SIG-M5 (cell line): ENCODE results near the gene ATP11C.
"Not testable (repeated sequence)": the region's sequence is repeated elsewhere in the genome, so short reads cannot be mapped to it uniquely, and the experiment has no call there.

ENCODE experiments used
- DNase-seq: peaks from one replicate; lab custom pipeline; 2025; lab: John Stamatoyannopoulos, UW

Gene ATP11C

DNA sequence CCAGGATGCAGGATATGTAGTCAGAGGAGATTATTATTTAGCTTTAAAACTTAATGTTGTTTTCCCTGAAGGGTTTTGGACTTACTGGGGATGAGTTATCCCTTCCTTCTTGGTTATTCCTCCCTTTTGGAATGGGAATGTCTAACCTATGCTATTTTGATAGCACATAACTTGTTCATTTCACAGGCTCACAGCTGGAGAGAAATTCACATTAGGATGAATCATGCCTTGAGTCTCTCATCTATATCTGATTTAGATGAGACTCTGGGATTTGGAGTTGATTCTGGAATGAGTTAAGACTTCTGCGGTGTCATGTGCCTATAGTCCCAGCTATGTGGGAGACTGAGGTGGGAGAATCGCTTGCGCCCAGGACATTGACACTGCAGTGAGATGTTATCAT, 81.1 kb downstream of the ATP11C start:
- DNase-seq, result no peak

DNA sequence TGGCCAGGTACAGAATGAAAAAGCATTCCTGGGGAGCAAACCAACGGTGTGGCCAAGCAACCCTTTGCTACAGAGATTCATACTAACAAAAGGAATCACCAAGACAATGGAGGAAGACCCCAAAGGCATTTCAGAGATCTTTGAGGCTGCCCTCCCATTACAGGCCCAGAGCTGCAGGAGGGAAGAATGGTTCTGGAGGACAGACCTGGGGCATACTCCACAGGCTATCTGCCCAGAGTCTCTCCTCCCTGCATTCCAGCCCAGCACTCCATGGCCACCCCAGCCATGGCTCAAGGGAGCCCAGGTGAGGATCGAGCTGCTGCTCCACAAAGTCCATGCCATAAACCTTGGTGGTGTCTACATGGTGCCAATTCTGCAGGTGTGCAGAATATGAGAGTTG, 81.9 kb downstream of the ATP11C start:
- no peak for DNase-seq

DNA sequence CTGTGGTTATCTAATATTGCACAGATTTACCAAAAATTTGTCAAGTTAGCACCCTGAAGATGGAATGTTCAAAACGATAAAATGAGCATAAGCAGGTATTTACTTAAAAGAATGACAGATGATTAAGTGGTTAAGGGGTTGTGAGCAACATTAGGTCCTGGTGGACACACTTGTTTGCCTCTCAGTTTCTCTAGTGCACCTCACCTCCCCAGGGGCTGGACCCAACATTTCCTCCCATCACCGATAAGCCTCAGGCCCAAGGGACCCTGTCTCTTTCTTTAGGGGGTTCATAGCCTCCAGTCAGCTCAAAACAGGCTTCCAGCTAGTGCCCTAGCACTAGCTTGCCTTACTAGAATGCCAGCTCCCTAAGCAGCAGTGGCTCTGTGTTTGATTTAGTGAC, 88.0 kb downstream of the ATP11C start:
- no peak for DNase-seq

DNA sequence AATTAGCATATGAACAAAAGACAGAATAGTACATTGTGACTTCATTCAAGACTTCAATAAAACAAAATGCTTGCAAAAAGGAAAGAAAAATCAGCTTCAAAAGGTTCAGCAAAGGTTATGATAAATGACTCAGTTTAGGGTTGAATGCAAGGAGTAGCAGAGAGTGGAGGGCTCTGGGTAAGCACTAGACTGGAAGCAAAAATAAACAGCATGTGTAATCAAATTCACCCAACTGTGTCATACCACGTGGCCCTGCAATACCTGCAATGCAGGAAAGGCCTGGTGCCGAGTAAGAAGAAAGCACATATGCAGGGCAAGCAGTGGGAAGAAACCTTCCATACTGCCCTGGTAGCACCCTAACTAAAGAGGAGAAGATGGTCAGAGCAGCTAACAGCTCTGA, 88.7 kb downstream of the ATP11C start:
- DNase-seq, result no peak

GRCh38 chrX:139842326-139843185, 90.3 kb downstream of the ATP11C start:
- DNase-seq, result no peak

DNA sequence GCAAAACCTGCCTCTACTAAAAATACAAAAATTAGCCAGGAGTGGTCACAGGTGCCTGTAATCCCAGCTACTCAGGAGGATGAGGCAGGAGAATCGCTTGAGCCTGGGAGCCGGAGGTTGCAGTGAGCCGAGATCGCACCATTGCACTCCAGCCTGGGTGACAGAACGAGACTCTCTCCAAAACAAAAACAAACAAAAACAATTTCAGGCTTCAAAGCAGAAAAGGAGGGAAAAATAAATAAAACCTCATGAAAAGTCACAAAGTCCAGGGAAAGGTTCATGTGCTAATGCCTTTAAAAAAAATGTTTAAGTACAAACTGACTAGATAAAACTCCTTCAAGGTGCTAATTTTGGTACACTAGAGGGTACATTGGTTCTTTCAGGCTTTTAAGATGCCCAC, 96.5 kb downstream of the ATP11C start:
- not testable (repeated sequence) for DNase-seq

DNA sequence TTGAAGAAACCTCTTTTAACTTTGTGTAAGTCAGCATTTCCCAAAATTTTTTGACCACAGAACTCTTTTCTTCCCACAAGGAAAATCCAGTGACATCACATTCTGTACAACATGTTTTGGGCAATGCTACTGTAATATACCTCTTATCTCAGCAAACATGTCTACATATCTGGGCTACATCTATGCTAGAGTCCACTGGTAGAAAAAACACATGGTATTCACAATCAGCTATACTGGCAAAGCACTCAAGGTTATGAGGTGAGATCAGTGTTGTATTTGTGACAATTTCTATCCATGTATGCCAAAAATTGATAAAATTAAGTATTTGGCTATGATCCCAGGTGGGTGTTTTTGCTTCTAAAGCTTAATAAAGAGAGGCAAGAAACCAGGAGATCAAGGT, 98.0 kb downstream of the ATP11C start:
- DNase-seq, result no peak

GRCh38 chrX:139832718-139833309, 100.0 kb downstream of the ATP11C start:
- no peak for DNase-seq

- DNase-seq, result no peak
Measured at GRCh38 chrX:139831675-139832456, 101.0 kb downstream of the ATP11C start.

GRCh38 chrX:139831017-139831416, 101.8 kb downstream of the ATP11C start:
- DNase-seq, result no peak

- DNase-seq, result no peak
Measured at GRCh38 chrX:139828830-139829229, 104.0 kb downstream of the ATP11C start.

DNA sequence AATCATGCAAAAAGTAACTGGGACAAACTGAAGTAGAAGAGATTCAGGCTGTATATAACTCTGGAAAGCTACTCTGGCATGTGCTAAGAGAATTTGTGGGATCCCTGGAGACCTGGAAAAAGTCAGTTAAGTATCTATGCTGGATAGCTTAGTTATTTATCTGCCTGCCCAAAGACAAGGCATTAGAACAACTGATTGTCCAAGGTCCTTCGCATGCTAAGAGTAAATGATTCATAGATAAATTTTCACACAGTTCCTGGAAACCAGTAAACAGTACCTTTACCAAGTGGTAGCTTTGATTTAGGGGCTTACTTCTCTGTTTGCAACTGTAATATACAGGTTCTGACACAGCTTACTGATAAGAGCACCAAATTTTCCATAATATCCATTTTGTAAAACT, 104.8 kb downstream of the ATP11C start:
- no peak for DNase-seq

GRCh38 chrX:139826065-139827044, 106.5 kb downstream of the ATP11C start:
- DNase-seq, result no peak

DNA sequence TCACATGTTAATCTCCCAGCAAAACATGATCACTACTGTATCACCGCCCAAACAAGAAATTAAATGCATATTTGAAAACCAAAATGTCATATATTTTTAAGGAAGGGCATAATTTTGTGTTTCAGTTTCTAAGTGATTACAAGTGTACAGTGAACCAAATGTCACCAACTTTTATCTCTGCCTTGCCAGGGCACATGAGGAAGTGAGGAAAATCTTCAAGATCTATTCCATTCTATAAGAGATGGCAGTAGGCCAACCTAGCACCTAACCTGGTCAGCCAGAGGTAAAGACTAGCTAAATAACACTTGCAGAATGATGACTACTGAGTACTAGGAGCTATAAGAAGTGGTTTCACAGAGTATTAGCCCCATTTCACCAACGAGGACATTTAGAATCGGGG, 107.2 kb downstream of the ATP11C start:
- DNase-seq, result no peak

- DNase-seq, result no peak
Measured at GRCh38 chrX:139823806-139824205, 109.0 kb downstream of the ATP11C start.

GRCh38 chrX:139820358-139820984, 112.4 kb downstream of the ATP11C start:
- no peak for DNase-seq

GRCh38 chrX:139816204-139816603, 116.6 kb downstream of the ATP11C start:
- DNase-seq, result no peak

- DNase-seq, result no peak
Measured at GRCh38 chrX:139815771-139816170, 117.1 kb downstream of the ATP11C start.

DNA sequence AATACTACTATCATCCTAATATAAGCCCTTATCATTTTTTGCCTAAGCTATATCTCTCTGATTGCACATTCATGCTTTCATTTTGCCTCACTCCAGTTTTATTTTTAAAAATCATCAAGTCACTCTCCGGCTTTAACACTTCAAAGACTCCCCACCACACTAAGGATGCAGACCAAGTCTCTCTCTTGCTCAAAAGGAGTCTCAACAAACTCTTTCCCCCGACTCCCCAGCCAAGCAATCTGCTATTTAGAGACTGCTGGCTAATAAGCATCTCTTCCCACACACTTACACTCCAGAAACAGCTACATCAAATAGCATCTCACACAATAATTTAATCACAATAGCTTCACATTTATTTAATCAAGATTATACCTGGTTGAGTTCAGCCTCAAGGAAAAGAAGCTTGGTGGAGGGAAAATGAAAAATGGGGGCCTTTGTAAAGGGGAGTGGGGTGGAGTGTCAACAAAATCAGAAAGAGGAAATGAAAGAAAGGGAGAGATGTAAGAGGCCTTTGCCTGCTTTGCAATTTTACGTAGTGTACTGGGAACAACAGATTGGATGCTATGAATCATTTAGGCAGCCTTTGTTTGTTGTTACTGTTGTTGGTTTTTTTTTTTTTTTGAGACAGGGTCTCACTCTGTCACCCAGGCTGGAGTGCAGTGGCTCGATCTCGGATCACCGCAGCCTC, 120.8 kb downstream of the ATP11C start:
- no peak for DNase-seq

GRCh38 chrX:139804482-139804881, 128.4 kb downstream of the ATP11C start:
- no peak for DNase-seq

GRCh38 chrX:139803224-139803623, 129.6 kb downstream of the ATP11C start:
- no peak for DNase-seq
